Posterior vena cava (tissue), 2 donors: ENCODE measurements around the gene IL1RN. TPM values are rescaled to one million over a fixed set of nuclear protein-coding genes. Genes with fewer than 3 reads are reported as not detected.

ENCODE experiments used
- DNase-seq: peaks from one replicate; pipeline ENCODE4 v3.0.0-alpha.2; 2020; ENCODE audit warnings: low spot score
- intact Hi-C, 2 donors: fragments of 100-400 bp; cut with DNase I; formaldehyde crosslinking; loops; one replicate each; pipeline versions ENCODE4 v1.14.1 to v1.14.2; 2022 to 2023
- total RNA-seq, 2 donors: library from RNA; stranded (reverse); fragmentation: NEBNext Ultra II Directional; extraction: Animal tissue kit (Norgen Biotek cat#: 25700); gene quantifications; one replicate each; pipeline ENCODE4 v1.2.1, GENCODE V29; 2021
- donor health status: DM: yes; HTN: yes; CAD: no.
- donor health status: DM: yes; HTN: yes; CAD: no.

IL1RN gene
- total RNA-seq, 2 donors from 2014 or later: 1.7 to 3.0 TPM

GRCh38 chr2:113181258-113182051 lies 54.1 kb downstream of the IL1RN start:
- peak; percentile 30 for DNase-seq
- intact Hi-C loops: no loop called here

GRCh38 chr2:113182471-113183260 lies 55.3 kb downstream of the IL1RN start:
- intact Hi-C loops: no loop called here
- DNase-seq: peak; percentile 73

GRCh38 chr2:113183264-113183663 lies 55.9 kb downstream of the IL1RN start:
- intact Hi-C loops: no loop called here
- peak; percentile 52 for DNase-seq

Other genes with a start within 250 kb of the IL1RN start
- not detected for gene IL37, start 216.4 kb upstream of the IL1RN start, total RNA-seq
- not detected for gene IL36G, start 149.6 kb upstream of the IL1RN start, total RNA-seq
- not detected for gene IL36A, start 122.1 kb upstream of the IL1RN start, total RNA-seq
- not detected for gene IL36B, start 74.7 kb upstream of the IL1RN start, total RNA-seq
- gene IL36RN, start 68.4 kb upstream of the IL1RN start, total RNA-seq: not detected
- not detected for gene IL1F10, start 59.6 kb upstream of the IL1RN start, total RNA-seq
- gene PSD4, start 46.4 kb downstream of the IL1RN start, total RNA-seq: 10 to 100 TPM in 1 of 2 donors, 1 to 10 TPM in 1; 5.8 to 10.5 TPM
- 1 to 10 TPM in 1 of 2 donors, under 1 TPM in 1; 0.19 to 3.6 TPM for gene PAX8, start 151.3 kb downstream of the IL1RN start, total RNA-seq